K562 (cell line): ENCODE data around the gene TMEM222. TPM values are rescaled to one million over a fixed set of nuclear protein-coding genes. Genes with fewer than 3 reads are reported as not detected.
A peak's percentile ranks its signal among the peaks of the same experiment; 100 is the strongest.

Experiments
- ATAC-seq: fragments of 200-7000 bp; cut with Tn5 transposase; 3 replicates; pipeline ENCODE4 v1.9.1; 2020; ENCODE audit warnings: moderate library complexity
- BruUV-seq: library from RNA; stranded (reverse); fragments of 400-500 nt; replicated peaks from 2 replicates; lab custom pipeline; 2021; lab: Mats Ljungman, UMichigan
- CTCF ChIA-PET: fragments of 300-600 bp; formaldehyde crosslinking; extraction: SDS; loops from one replicate; lab custom pipeline; 2021; ENCODE audit warnings: low intra/inter-chr PET ratio; lab: Yijun Ruan, JAX
- POLR2A ChIA-PET: fragments of 300-600, 350-650 bp; sonication (Branson Sonifier 250); formaldehyde crosslinking; extraction: SDS; loops from one replicate; lab custom pipeline; 2021; ENCODE audit warnings: antibody characterized with exemption, inconsistent platforms; lab: Yijun Ruan, JAX
- DNase-seq, 4 experiments: peaks; one replicate each; pipeline versions ENCODE4 v3.0.0 to v3.0.0-alpha.2; 2011 to 2018; ENCODE audit warnings: low spot score in 3 of 4, mixed read lengths in 3 of 4; ENCODE audit errors: extremely low read depth in 1 of 4
- FAIRE-seq: peaks from 2 replicates; lab custom pipeline; 2011; peaks lifted over from hg19 to GRCh38; lab: Jason Lieb, UNC
- H2AFZ ChIP-seq: 2 replicates; pipeline ENCODE4 v1.6.0; 2011; ENCODE audit warnings: low read depth, low read length, control low read depth, inconsistent platforms
- H3K27ac ChIP-seq: fragments of 200-600 bp; 3 replicates; pipeline ENCODE4 v1.8.0; 2011; ENCODE audit warnings: low read depth, mild to moderate bottlenecking, control low read depth, inconsistent platforms, low read length, moderate library complexity, mixed read lengths; ENCODE audit errors: extremely low read depth
- H3K27me3 ChIP-seq, 2 experiments: fragments of 300-600 bp in 1 of 2; 2 replicates in 1 of 2; 3 replicates in 1 of 2; pipeline versions ENCODE4 v1.6.0 to v1.8.0; 2011; ENCODE audit warnings: inconsistent platforms in 2 of 2, low read length in 2 of 2, mild to moderate bottlenecking in 1 of 2, mixed read lengths in 1 of 2, moderate library complexity in 1 of 2; ENCODE audit not compliant: control insufficient read depth in 2 of 2, insufficient read depth in 2 of 2
- H3K36me3 ChIP-seq: fragments of 300-600 bp; 3 replicates; pipeline ENCODE4 v1.8.0; 2011; ENCODE audit warnings: mild to moderate bottlenecking, low read length, inconsistent platforms; ENCODE audit not compliant: control insufficient read depth, insufficient read depth
- H3K4me1 ChIP-seq, 2 experiments: fragments of 200-600 bp in 1 of 2; replicated peaks in 1 of 2; 2 replicates in 1 of 2; 3 replicates in 1 of 2; pipeline versions ENCODE4 v1.5.1 to v1.8.0; 2011; ENCODE audit warnings: inconsistent platforms in 2 of 2, low read length in 2 of 2, mild to moderate bottlenecking in 1 of 2, mixed read lengths in 1 of 2, moderate library complexity in 1 of 2; ENCODE audit not compliant: control insufficient read depth in 2 of 2, insufficient read depth in 2 of 2
- H3K4me2 ChIP-seq: 2 replicates; pipeline ENCODE4 v1.6.1; 2011; ENCODE audit warnings: low read length, control low read depth, inconsistent platforms, mixed read lengths; ENCODE audit not compliant: insufficient read depth
- H3K4me3 ChIP-seq: fragments of 200-600 bp; sonication (generic), shearing (Covaris generic); 2 replicates; pipeline ENCODE4 v1.5.1; 2016; ENCODE audit warnings: control low read depth, inconsistent platforms
- H3K79me2 ChIP-seq: fragments of 200-600 bp; 3 replicates; pipeline ENCODE4 v1.8.0; 2011; ENCODE audit warnings: low read length, inconsistent platforms; ENCODE audit not compliant: control insufficient read depth, insufficient read depth
- H3K9ac ChIP-seq, 2 experiments: 2 replicates each; pipeline versions ENCODE4 v1.6.0 to v1.6.1; 2011; ENCODE audit warnings: low read depth in 2 of 2, low read length in 2 of 2, control low read depth in 1 of 2, inconsistent platforms in 1 of 2, mild to moderate bottlenecking in 1 of 2, mixed read lengths in 1 of 2; ENCODE audit not compliant: insufficient read depth in 1 of 2
- H3K9me1 ChIP-seq: one replicate; pipeline ENCODE4 v1.6.0; 2011; ENCODE audit warnings: inconsistent platforms, mild to moderate bottlenecking, low read length, moderate library complexity; ENCODE audit not compliant: control insufficient read depth, insufficient read depth
- H3K9me3 ChIP-seq: replicated peaks from 2 replicates; pipeline ENCODE4 v1.5.1; 2011; ENCODE audit warnings: low read depth, low read length, inconsistent platforms; ENCODE audit not compliant: control insufficient read depth, insufficient read depth
- H4K20me1 ChIP-seq: replicated peaks from 2 replicates; pipeline ENCODE4 v1.6.1; 2011; ENCODE audit warnings: low read length, inconsistent platforms, mixed read lengths; ENCODE audit not compliant: control insufficient read depth, insufficient read depth
- JUN ChIP-seq, 2 experiments: sonication (generic) in 1 of 2; formaldehyde crosslinking in 1 of 2; IDR thresholded peaks; 2 replicates each; pipeline versions ENCODE4 v1.6.1 to v1.8.0; 2012 to 2022; ENCODE audit warnings: borderline replicate concordance in 2 of 2, mild to moderate bottlenecking in 2 of 2, improper control_type of control experiment in 1 of 2, low read depth in 1 of 2, low read length in 1 of 2, missing genetic modification reagents in 1 of 2
- NFYB ChIP-seq: IDR thresholded peaks from 2 replicates; pipeline ENCODE4 v1.6.1; 2011; ENCODE audit warnings: mild to moderate bottlenecking, moderate library complexity; ENCODE audit not compliant: insufficient read length; ENCODE audit errors: extremely low read depth
- NR2F6 ChIP-seq: fragments of 450-650 bp; formaldehyde crosslinking; IDR thresholded peaks from 2 replicates; pipeline ENCODE4 v1.4.0; 2020; ENCODE audit warnings: mild to moderate bottlenecking
- NR4A1 ChIP-seq, 2 experiments: fragments of 250-450 bp in 1 of 2; fragments of 450-650 bp in 1 of 2; sonication (Bioruptor Pico) in 1 of 2; IDR thresholded peaks; 2 replicates each; pipeline versions ENCODE4 v1.4.0 to v1.6.1; 2016 to 2020; ENCODE audit warnings: mild to moderate bottlenecking in 2 of 2, missing compliant biosample characterization in 1 of 2, missing genetic modification characterization in 1 of 2, moderate library complexity in 1 of 2
- PHF8 ChIP-seq: fragments of 200-600 bp; sonication (generic); IDR thresholded peaks from 2 replicates; pipeline ENCODE4 v1.6.1; 2012; ENCODE audit warnings: mixed run types, mild to moderate bottlenecking, inconsistent platforms, low read length, moderate library complexity, borderline replicate concordance
- SIRT6 ChIP-seq: IDR thresholded peaks from one replicate; pipeline ENCODE4 v1.6.1; 2012; ENCODE audit warnings: low read depth, mild to moderate bottlenecking, control low read depth, inconsistent platforms, low read length, moderate library complexity
- SPI1 ChIP-seq: IDR thresholded peaks from 2 replicates; pipeline ENCODE4 v1.6.1; 2011; ENCODE audit warnings: low read depth, low read length, control low read depth, borderline replicate concordance
- TBL1XR1 ChIP-seq, 2 experiments: IDR thresholded peaks; 2 replicates each; pipeline ENCODE4 v1.6.1; 2012; ENCODE audit warnings: improper control_type of control experiment in 2 of 2, low read length in 2 of 2, mild to moderate bottlenecking in 1 of 2
- TFAM ChIP-seq: fragments of 250-450 bp; sonication (Bioruptor Pico); conservative IDR thresholded peaks from 2 replicates; pipeline ENCODE4 v1.5.0; 2021; ENCODE audit warnings: mild to moderate bottlenecking, moderate library complexity
- U2AF2 ChIP-seq: fragments of 200-400 bp; formaldehyde crosslinking; optimal IDR thresholded peaks from 2 replicates; pipeline ENCODE3; 2017; ENCODE audit warnings: low read depth, mild to moderate bottlenecking, low read length
- ZNF133 ChIP-seq: fragments of 250-450 bp; sonication (Bioruptor Pico); IDR thresholded peaks from 2 replicates; pipeline ENCODE4 v1.4.0; 2020; ENCODE audit warnings: mild to moderate bottlenecking
- ZNF146 ChIP-seq: IDR thresholded peaks from one replicate; pipeline ENCODE4 v1.6.1; 2018; ENCODE audit warnings: missing compliant biosample characterization; ENCODE audit not compliant: unreplicated experiment
- ZNF780A ChIP-seq: fragments of 250-450 bp; sonication (Bioruptor Pico); IDR thresholded peaks from 2 replicates; pipeline ENCODE4 v1.5.0; 2021; ENCODE audit warnings: mild to moderate bottlenecking
- WGBS: fragments of 100-300 bp; shearing (Covaris generic); methylation state at CpG from one replicate; pipeline ENCODE4 v1.1.6; 2016; ENCODE audit warnings: low coverage, mixed read lengths; ENCODE audit not compliant: insufficient coverage; ENCODE audit errors: missing lambda C conversion rate; 5-methylcytosine and 5-hydroxymethylcytosine counted together
- in situ Hi-C: fragments of 300-500 bp; cut with MboI; formaldehyde crosslinking; loops from 4 replicates; pipeline ENCODE4 v1.15.0; 2018; ENCODE audit warnings: inconsistent platforms, mixed read lengths
- intact Hi-C: fragments of 100-400 bp; cut with micrococcal nuclease; formaldehyde crosslinking; loops from 2 replicates; pipeline ENCODE4 v1.14.2; 2022
- polyA plus RNA-seq, 8 experiments: library from polyadenylated mRNA; depleted of rRNA in 4 of 8; stranded (reverse) in 5 of 8; unstranded in 3 of 8; fragments of >200 nt; fragmentation: Nextera tagmentation in 2 of 8; fragmentation: Illumina TruSeq in 1 of 8; extraction: Ambion mirVana in 2 of 8; extraction: Trizol in 1 of 8; gene quantifications; 2 replicates each; pipeline versions ENCODE4 v1.2.1 to v1.2.3, GENCODE V29; 2011 to 2014; ENCODE audit warnings: inconsistent platforms in 1 of 8, missing spikeins in 1 of 8
- total RNA-seq, 7 experiments: library from RNA; depleted of rRNA in 6 of 7; stranded (reverse); fragments of >200 nt in 6 of 7; fragmentation: Illumina TruSeq in 2 of 7; extraction: Trizol in 2 of 7; gene quantifications; 2 replicates each; pipeline versions ENCODE4 v1.2.1 to v1.2.3, GENCODE V29; 2011 to 2021; ENCODE audit warnings: low replicate concordance in 1 of 7
- TF ChIP-seq, protein P1 (sequence below): fragments of 250-450 bp; sonication (Bioruptor Pico); IDR thresholded peaks from 2 replicates; pipeline ENCODE4 v1.8.0; 2021; ENCODE audit warnings: borderline replicate concordance, mild to moderate bottlenecking, moderate library complexity; ENCODE audit not compliant: poor library complexity, severe bottlenecking
- TF ChIP-seq, protein P2 (sequence below): sonication (generic); formaldehyde crosslinking; IDR thresholded peaks from 2 replicates; pipeline ENCODE4 v1.9.0; 2022; ENCODE audit warnings: mild to moderate bottlenecking, missing genetic modification reagents
- TF ChIP-seq, protein P3 (sequence below): sonication (generic); formaldehyde crosslinking; IDR thresholded peaks from 2 replicates; pipeline ENCODE4 v1.8.0; 2022; ENCODE audit warnings: mild to moderate bottlenecking, low read depth, missing genetic modification reagents
- TF ChIP-seq, protein P4 (sequence below): sonication (generic); formaldehyde crosslinking; IDR thresholded peaks from 2 replicates; pipeline ENCODE4 v1.8.1; 2023; ENCODE audit warnings: mild to moderate bottlenecking, missing genetic modification reagents

Gene TMEM222
- total and polyA plus RNA-seq, 9 of the 15 experiments (the other 6 are each of a cell fraction or from before 2014, with no cell fraction given), result 6.9 to 48.0 (median 32.8) TPM

DNA sequence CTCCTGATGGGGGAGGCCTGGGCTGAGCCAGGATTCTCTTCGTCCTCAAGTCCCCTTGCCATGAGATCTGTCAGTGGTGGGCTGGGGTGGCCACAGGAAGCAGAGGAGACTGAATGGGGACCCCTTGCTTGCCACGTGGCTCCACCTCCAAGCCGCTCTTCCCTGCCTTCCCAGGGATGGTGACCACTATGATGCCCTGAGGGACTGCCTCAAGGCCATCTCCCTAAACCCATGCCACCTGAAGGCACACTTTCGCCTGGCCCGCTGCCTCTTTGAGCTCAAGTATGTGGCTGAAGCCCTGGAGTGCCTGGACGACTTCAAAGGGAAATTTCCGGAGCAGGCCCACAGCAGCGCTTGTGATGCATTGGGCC is 20.9 kb upstream of the TMEM222 start:
- intact Hi-C loops (loop anchor here (1.0 to 5.0 kb wide), 3 partner anchors 56 to 87 kb away; partner anchors contain the start of gene FCN3), in situ Hi-C loops (loop anchor here (5.0 kb wide), 1 partner anchor 86 kb away; no protein-coding TSS in a partner anchor)
- Histone ChIP-seq H3K9ac (0 out of 4 replicates have a peak overlapping the region, but pooled peaks of 1 of the 2 experiments have one; percentile 15), H2AFZ (no peak overlapping the region), H3K9me1 (peaks cover 3% of the 10 kb centered on the region), H3K4me2 (no peak overlapping the region), H3K27me3 (no peaks in the 10 kb centered on the region), H3K79me2 (no peaks in the 10 kb centered on the region), H4K20me1 (0 out of 2 replicates have a peak, but pooled peaks cover 7% of the 10 kb centered on the region), H3K4me3 (no peak overlapping the region), H3K36me3 (peaks cover 36% of the 10 kb centered on the region; the same call in 2 of the 3 replicates), H3K4me1 (peaks cover 0 to 9% of the 10 kb centered on the region in 2 experiments; a peak in 2 of 5 replicates), H3K9me3 (no peaks in the 10 kb centered on the region), H3K27ac (no peak overlapping the region)
- 63% methylated on average over 8 of the region's 8 CpGs for WGBS
- FAIRE-seq (no peak), DNase-seq (no peak), ATAC-seq (peak; percentile 8; the same call in 2 of the 3 replicates)
- POLR2A ChIA-PET, result interaction anchor here (0.6 to 1.8 kb wide), 9 partner anchors 64 to 201 kb away, joined by 3 to 10 read pairs (median 3); no protein-coding TSS in a partner anchor
- CTCF ChIA-PET, result interaction anchor here (0.7 to 3.2 kb wide), 9 partner anchors 56 to 362 kb away, joined by 3 to 49 read pairs (median 5); partner anchors contain the start of gene GPR3
- no TSS peak for BruUV-seq
- TF ChIP-seq, protein P1, sequence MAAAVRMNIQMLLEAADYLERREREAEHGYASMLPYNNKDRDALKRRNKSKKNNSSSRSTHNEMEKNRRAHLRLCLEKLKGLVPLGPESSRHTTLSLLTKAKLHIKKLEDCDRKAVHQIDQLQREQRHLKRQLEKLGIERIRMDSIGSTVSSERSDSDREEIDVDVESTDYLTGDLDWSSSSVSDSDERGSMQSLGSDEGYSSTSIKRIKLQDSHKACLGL, result no peak
- TF ChIP-seq ZNF780A (CRISPR knock-in tag) (no peak), NFYB (no peak), JUN (IDR thresholded peaks at IDR 0.05; ENCODE audit: borderline replicate concordance, low read depth, low read length) (no peak), JUN (CRISPR knock-in tag; IDR thresholded peaks at IDR 0.05; ENCODE audit: borderline replicate concordance) (no peak), TBL1XR1 (IDR thresholded peaks at IDR 0.05; ENCODE audit: low read length in 2 of 2) (peak in 1 of 2 experiments; percentile 9; a peak in 1 of 4 replicates), U2AF2 (no peak), NR4A1 (CRISPR knock-in tag; IDR thresholded peaks at IDR 0.05) (peak; percentile 11; the same call in 1 of the 2 replicates), NR4A1 (tag; IDR thresholded peaks at IDR 0.05) (no peak), ZNF133 (CRISPR knock-in tag) (no peak), TFAM (CRISPR knock-in tag) (no peak), SIRT6 (no peak), PHF8 (no peak), ZNF146 (no peak), SPI1 (no peak), NR2F6 (CRISPR knock-in tag) (no peak)
- TF ChIP-seq, protein P2, sequence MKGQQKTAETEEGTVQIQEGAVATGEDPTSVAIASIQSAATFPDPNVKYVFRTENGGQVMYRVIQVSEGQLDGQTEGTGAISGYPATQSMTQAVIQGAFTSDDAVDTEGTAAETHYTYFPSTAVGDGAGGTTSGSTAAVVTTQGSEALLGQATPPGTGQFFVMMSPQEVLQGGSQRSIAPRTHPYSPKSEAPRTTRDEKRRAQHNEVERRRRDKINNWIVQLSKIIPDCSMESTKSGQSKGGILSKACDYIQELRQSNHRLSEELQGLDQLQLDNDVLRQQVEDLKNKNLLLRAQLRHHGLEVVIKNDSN, result no peak
- TF ChIP-seq, protein P3, sequence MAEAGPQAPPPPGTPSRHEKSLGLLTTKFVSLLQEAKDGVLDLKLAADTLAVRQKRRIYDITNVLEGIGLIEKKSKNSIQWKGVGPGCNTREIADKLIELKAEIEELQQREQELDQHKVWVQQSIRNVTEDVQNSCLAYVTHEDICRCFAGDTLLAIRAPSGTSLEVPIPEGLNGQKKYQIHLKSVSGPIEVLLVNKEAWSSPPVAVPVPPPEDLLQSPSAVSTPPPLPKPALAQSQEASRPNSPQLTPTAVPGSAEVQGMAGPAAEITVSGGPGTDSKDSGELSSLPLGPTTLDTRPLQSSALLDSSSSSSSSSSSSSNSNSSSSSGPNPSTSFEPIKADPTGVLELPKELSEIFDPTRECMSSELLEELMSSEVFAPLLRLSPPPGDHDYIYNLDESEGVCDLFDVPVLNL, result no peak
- TF ChIP-seq, protein P4, sequence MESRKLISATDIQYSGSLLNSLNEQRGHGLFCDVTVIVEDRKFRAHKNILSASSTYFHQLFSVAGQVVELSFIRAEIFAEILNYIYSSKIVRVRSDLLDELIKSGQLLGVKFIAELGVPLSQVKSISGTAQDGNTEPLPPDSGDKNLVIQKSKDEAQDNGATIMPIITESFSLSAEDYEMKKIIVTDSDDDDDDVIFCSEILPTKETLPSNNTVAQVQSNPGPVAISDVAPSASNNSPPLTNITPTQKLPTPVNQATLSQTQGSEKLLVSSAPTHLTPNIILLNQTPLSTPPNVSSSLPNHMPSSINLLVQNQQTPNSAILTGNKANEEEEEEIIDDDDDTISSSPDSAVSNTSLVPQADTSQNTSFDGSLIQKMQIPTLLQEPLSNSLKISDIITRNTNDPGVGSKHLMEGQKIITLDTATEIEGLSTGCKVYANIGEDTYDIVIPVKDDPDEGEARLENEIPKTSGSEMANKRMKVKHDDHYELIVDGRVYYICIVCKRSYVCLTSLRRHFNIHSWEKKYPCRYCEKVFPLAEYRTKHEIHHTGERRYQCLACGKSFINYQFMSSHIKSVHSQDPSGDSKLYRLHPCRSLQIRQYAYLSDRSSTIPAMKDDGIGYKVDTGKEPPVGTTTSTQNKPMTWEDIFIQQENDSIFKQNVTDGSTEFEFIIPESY (CRISPR knock-in tag), result no peak
